Erythroblast (primary cell): ENCODE results near the gene SERPINA1.

Experiments used
- GATA1 ChIP-seq: IDR thresholded peaks from 2 replicates; pipeline ENCODE4 v1.6.1; 2011; ENCODE audit warnings: low read depth, mild to moderate bottlenecking, control low read depth, low read length, moderate library complexity
- POLR2A ChIP-seq: IDR thresholded peaks from 2 replicates; pipeline ENCODE4 v1.6.1; 2011; ENCODE audit warnings: mild to moderate bottlenecking, low read length

DNA sequence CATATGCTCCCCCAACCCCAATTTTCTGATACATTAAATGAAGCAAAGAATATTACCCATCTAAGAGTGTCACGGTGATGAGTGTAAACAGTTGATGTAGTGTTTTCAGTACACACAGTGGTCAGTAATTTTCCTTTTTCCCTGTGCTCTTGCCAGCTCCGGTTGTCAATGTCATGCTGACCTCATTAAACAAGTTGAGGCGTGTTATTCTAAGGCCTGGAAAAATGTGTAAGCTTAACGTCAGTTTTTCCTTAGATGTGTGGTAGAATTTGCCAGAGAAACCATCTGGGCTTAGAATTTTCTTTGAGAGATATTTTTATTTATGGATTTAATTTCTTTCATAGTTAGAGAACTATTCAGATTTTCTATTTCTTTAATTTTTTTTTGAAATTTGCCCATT, 53.5 kb downstream of the SERPINA1 start:
- TF ChIP-seq POLR2A (no peak), GATA1 (no peak)
